DOHH2 (cell line): ENCODE results near the gene MGAT3.
A peak's percentile ranks its signal among the peaks of the same experiment; 100 is the strongest.

Experiments used
- H3F3A ChIP-seq: fragments of 200-600 bp; sonication (generic), shearing (Covaris generic); 2 replicates; pipeline ENCODE4 v1.6.0; 2016; ENCODE audit warnings: antibody characterized with exemption, mild to moderate bottlenecking; ENCODE audit not compliant: control insufficient read depth, insufficient read depth
- H3K27ac ChIP-seq: fragments of 200-600 bp; sonication (generic); 2 replicates; pipeline ENCODE4 v1.5.1; 2014; ENCODE audit warnings: low read depth, mild to moderate bottlenecking, low read length, moderate library complexity
- H3K27me3 ChIP-seq: fragments of 200-600 bp; sonication (generic); 2 replicates; pipeline ENCODE4 v1.6.1; 2014; ENCODE audit warnings: mild to moderate bottlenecking, low read length, mixed read lengths; ENCODE audit not compliant: control insufficient read depth
- H3K36me3 ChIP-seq: fragments of 200-600 bp; sonication (generic); 2 replicates; pipeline ENCODE4 v1.6.1; 2014; ENCODE audit warnings: mild to moderate bottlenecking, low read length, moderate library complexity, mixed read lengths; ENCODE audit not compliant: control insufficient read depth
- H3K4me1 ChIP-seq: fragments of 200-600 bp; sonication (generic); 2 replicates; pipeline ENCODE4 v1.6.1; 2014; ENCODE audit warnings: mild to moderate bottlenecking, low read length, mixed read lengths; ENCODE audit not compliant: control insufficient read depth
- H3K4me2 ChIP-seq: fragments of 200-600 bp; sonication (generic); 2 replicates; pipeline ENCODE4 v1.6.0; 2014; ENCODE audit warnings: mild to moderate bottlenecking, low read length, moderate library complexity
- H3K4me3 ChIP-seq: fragments of 200-600 bp; sonication (generic); 2 replicates; pipeline ENCODE4 v1.5.1; 2014; ENCODE audit warnings: mild to moderate bottlenecking, low read length, mixed read lengths
- H3K79me2 ChIP-seq: fragments of 200-600 bp; sonication (generic); 2 replicates; pipeline ENCODE4 v1.6.1; 2014; ENCODE audit warnings: mild to moderate bottlenecking, low read length, mixed read lengths; ENCODE audit not compliant: control insufficient read depth
- H3K9me2 ChIP-seq: fragments of 200-600 bp; sonication (generic); replicated peaks from 2 replicates; pipeline ENCODE4 v1.6.1; 2014; ENCODE audit warnings: mild to moderate bottlenecking, low read length, mixed read lengths; ENCODE audit not compliant: control insufficient read depth
- H3K9me3 ChIP-seq: fragments of 200-600 bp; sonication (generic); 2 replicates; pipeline ENCODE4 v1.6.1; 2014; ENCODE audit warnings: antibody characterized with exemption, low read length, mixed read lengths; ENCODE audit not compliant: control insufficient read depth, insufficient read depth
- H4K20me1 ChIP-seq: fragments of 200-600 bp; sonication (generic); 2 replicates; pipeline ENCODE4 v1.6.0; 2014; ENCODE audit warnings: low read depth, mild to moderate bottlenecking, antibody characterized with exemption, low read length, moderate library complexity; ENCODE audit not compliant: control insufficient read depth, insufficient read depth
- CTCF ChIP-seq: fragments of 200-600 bp; sonication (generic); IDR thresholded peaks from one replicate; pipeline ENCODE4 v1.5.1; 2014; ENCODE audit warnings: antibody characterized with exemption, mild to moderate bottlenecking, low read depth, low read length; ENCODE audit not compliant: poor library complexity, severe bottlenecking
- EZH2phosphoT487 ChIP-seq: fragments of 200-600 bp; sonication (generic); IDR thresholded peaks from 2 replicates; pipeline ENCODE4 v1.6.1; 2017; ENCODE audit warnings: borderline replicate concordance, mild to moderate bottlenecking, antibody characterized with exemption, low read length, moderate library complexity, mixed read lengths

The MGAT3 gene

DNA sequence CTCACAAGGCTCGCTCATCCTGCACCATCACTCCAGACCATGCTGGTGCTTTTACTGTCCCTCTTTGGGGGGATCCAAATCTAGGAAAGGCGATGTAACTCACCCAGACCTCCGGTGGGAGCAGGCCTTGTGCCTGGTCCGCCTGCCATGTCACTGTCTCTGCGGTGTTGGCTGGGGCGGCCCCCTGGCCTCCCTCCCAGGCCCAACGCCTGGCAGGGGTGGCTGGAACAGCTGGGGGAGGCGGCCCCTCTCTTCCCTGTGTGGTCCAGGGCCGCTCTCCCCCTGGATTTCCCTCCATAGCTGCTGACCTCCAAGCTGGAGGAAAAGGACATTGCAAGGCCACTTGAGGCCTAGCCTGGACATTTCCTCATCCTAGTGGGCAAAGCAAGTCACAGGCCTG is 11.1 kb upstream of the MGAT3 start:
- peaks cover 31% of the 10 kb centered on the region for H3K79me2 ChIP-seq
- H3K36me3 ChIP-seq: no peaks in the 10 kb centered on the region
- H3K27me3 ChIP-seq: no peaks in the 10 kb centered on the region
- H3K9me2 ChIP-seq: no peaks in the 10 kb centered on the region
- H3F3A ChIP-seq: peaks cover 26% of the 10 kb centered on the region
- peak overlapping the region; percentile 87 for H3K4me2 ChIP-seq
- H4K20me1 ChIP-seq: no peaks in the 10 kb centered on the region
- H3K9me3 ChIP-seq: no peaks in the 10 kb centered on the region
- H3K27ac ChIP-seq: peak overlapping the region; percentile 97
- H3K4me3 ChIP-seq: peak overlapping the region; percentile 70
- peaks cover 93% of the 10 kb centered on the region for H3K4me1 ChIP-seq
- TF ChIP-seq EZH2phosphoT487: no peak
- no peak for TF ChIP-seq CTCF

DNA sequence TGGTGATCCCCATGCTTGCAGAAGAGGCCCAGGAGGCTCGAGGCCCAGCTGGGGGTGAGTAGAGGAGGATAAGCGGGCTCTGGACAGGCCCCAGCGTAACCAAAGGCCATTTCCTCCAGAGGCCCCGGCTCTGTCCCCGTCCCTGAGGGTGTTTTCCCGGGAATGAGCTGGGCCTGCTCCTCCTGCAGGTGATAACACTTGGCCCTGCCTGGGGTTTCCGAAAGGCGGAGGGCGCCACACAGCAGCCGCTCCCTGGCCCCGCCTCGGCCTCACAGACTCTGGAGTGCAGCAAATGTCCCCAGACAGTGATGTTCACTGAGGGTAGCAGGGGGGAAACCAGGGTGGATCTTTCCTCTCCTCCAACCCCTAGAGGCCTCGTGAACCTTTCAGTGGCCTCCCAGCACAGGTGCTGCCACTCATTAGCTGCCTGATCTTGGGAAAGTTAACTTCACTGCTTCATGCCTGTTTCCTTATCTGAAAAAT is 10.5 kb upstream of the MGAT3 start:
- TF ChIP-seq EZH2phosphoT487 (no peak), CTCF (peak; percentile 33)
- Histone ChIP-seq H3K9me2 (no peaks in the 10 kb centered on the region), H3K79me2 (peaks cover 37% of the 10 kb centered on the region), H3K27ac (peak overlapping the region; percentile 97), H4K20me1 (no peaks in the 10 kb centered on the region), H3F3A (peaks cover 29% of the 10 kb centered on the region), H3K4me1 (peaks cover 99% of the 10 kb centered on the region), H3K9me3 (no peaks in the 10 kb centered on the region), H3K27me3 (no peaks in the 10 kb centered on the region), H3K4me2 (peak overlapping the region; percentile 87), H3K4me3 (peak overlapping the region; percentile 70), H3K36me3 (no peaks in the 10 kb centered on the region)

DNA sequence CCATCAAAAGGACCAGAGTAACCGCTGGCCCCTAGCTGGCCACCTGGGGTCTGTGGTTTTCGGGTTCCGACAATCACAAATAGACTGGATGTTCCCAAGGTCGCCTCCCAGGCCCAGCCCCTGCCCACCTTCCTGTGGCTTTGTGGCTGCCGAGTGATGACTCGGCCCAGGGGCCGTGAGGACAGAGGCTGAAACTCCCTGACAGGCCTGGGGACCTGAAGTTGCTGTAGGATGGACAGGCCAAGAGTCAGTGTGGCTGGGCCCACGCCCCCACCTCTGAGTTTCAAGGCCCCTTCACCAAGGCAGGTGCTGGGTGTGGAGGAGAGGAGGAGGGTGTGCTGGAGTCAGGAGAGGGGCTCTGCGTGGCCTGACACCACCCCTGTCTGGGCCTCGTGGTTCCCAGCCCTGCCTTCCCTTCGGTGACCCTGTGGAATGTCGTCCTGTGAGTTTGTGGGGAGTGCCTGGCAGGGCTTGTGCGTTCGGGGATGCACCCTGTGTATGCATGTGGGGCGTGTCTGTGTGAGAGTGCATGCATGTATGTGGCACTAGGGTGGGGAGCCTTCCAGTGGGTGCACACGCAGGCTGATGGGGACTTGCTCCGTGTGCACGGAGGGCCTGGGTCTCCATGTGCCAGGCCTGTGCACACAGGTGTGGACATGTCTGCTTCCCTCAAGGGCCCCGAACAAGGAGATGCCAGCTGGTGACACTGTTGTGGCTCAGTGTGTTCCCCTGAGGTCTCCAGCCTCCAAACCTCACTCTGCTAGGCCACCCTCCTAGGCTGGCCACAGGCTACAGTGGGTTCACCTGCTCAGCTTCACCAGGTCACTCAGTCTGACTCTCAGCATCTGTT is 8.4 kb upstream of the MGAT3 start:
- H3K27ac ChIP-seq: peak overlapping the region; percentile 97
- no peaks in the 10 kb centered on the region for H3K9me2 ChIP-seq
- H3K36me3 ChIP-seq: no peaks in the 10 kb centered on the region
- H3F3A ChIP-seq: peaks cover 30% of the 10 kb centered on the region
- H3K27me3 ChIP-seq: no peaks in the 10 kb centered on the region
- H4K20me1 ChIP-seq: no peaks in the 10 kb centered on the region
- no peak for TF ChIP-seq EZH2phosphoT487
- TF ChIP-seq CTCF: no peak
- H3K4me1 ChIP-seq: peaks cover 99% of the 10 kb centered on the region
- no peaks in the 10 kb centered on the region for H3K9me3 ChIP-seq
- peaks cover 45% of the 10 kb centered on the region for H3K79me2 ChIP-seq
- peak overlapping the region; percentile 87 for H3K4me2 ChIP-seq
- H3K4me3 ChIP-seq: peak overlapping the region; percentile 70
